Natural killer cell (primary cell): ENCODE results near the gene TDG. TPM values are rescaled to one million over a fixed set of nuclear protein-coding genes. Genes with fewer than 3 reads are reported as not detected.

Experiments used
- ATAC-seq, 3 donors: fragments of 150-1000 bp in 2 of 3; fragments of 200-7000 bp in 1 of 3; cut with Tn5 transposase; 1 replicate in 1 of 3; 2 replicates in 2 of 3; pipeline ENCODE4 v1.10.0; 2021; ENCODE audit warnings: mild to moderate bottlenecking in 2 of 3, moderate library complexity in 2 of 3
- DNase-seq, 2 donors: peaks; one replicate each; pipeline versions ENCODE4 v3.0.0 to v3.0.0-alpha.2; 2013 to 2021; ENCODE audit warnings: mixed read lengths in 1 of 2
- H3K27ac ChIP-seq: one replicate; pipeline ENCODE4 v1.5.1; 2013; ENCODE audit warnings: mild to moderate bottlenecking, low read length
- H3K27me3 ChIP-seq: one replicate; pipeline ENCODE4 v1.6.1; 2013; ENCODE audit warnings: low read length; ENCODE audit not compliant: control insufficient read depth, insufficient read depth
- H3K36me3 ChIP-seq: one replicate; pipeline ENCODE4 v1.6.1; 2013; ENCODE audit warnings: low read length; ENCODE audit not compliant: control insufficient read depth, insufficient read depth
- H3K4me1 ChIP-seq: one replicate; pipeline ENCODE4 v1.6.1; 2013; ENCODE audit warnings: low read length; ENCODE audit not compliant: control insufficient read depth, insufficient read depth
- H3K4me3 ChIP-seq: one replicate; pipeline ENCODE4 v1.5.1; 2013; ENCODE audit warnings: low read length
- H3K9me3 ChIP-seq: one replicate; pipeline ENCODE4 v1.6.1; 2013; ENCODE audit warnings: low read length; ENCODE audit not compliant: control insufficient read depth, insufficient read depth
- H3K27ac Mint-ChIP-seq, 2 donors: one replicate each; pipeline ENCODE4 v1.8.0; 2022; ENCODE audit warnings: mild to moderate bottlenecking in 2 of 2, mixed read lengths in 2 of 2, moderate library complexity in 1 of 2
- H3K27me3 Mint-ChIP-seq, 2 donors: one replicate each; pipeline ENCODE4 v1.8.0; 2022; ENCODE audit warnings: low read depth in 2 of 2, mixed read lengths in 2 of 2
- H3K36me3 Mint-ChIP-seq: one replicate; pipeline ENCODE4 v1.8.0; 2022; ENCODE audit warnings: mixed read lengths
- H3K4me1 Mint-ChIP-seq, 2 donors: one replicate each; pipeline ENCODE4 v1.8.0; 2022; ENCODE audit warnings: mixed read lengths in 2 of 2
- H3K4me3 Mint-ChIP-seq: one replicate; pipeline ENCODE4 v1.8.0; 2022; ENCODE audit warnings: mild to moderate bottlenecking, moderate library complexity, mixed read lengths
- H3K9me3 Mint-ChIP-seq, 2 donors: one replicate each; pipeline ENCODE4 v1.8.0; 2022; ENCODE audit warnings: mixed read lengths in 2 of 2
- WGBS: methylation state at CpG from one replicate; pipeline ENCODE4 v1.1.7; 2013; ENCODE audit warnings: missing lambda C conversion rate; ENCODE audit not compliant: insufficient coverage; 5-methylcytosine and 5-hydroxymethylcytosine counted together
- intact Hi-C: fragments of 100-400 bp; cut with micrococcal nuclease; formaldehyde crosslinking; loops from one replicate; pipeline ENCODE4 v1.14.2; 2022
- total RNA-seq, 4 donors: library from RNA; stranded (reverse); fragments of 120-200 nt in 1 of 4; gene quantifications; one replicate each; pipeline versions ENCODE4 v1.2.3 to v1.2.4, GENCODE V29; 2013 to 2022
- TF ChIP-seq, protein P1 (sequence below): fragments of 200-600 bp; IDR thresholded peaks from one replicate; pipeline ENCODE4 v1.8.0; 2022; ENCODE audit warnings: antibody characterized with exemption

Gene TDG
- total RNA-seq, 3 donors from 2014 or later (not counting 1 experiment from before 2014, with no cell fraction given): 28.2 to 28.7 (median 28.7) TPM

DNA sequence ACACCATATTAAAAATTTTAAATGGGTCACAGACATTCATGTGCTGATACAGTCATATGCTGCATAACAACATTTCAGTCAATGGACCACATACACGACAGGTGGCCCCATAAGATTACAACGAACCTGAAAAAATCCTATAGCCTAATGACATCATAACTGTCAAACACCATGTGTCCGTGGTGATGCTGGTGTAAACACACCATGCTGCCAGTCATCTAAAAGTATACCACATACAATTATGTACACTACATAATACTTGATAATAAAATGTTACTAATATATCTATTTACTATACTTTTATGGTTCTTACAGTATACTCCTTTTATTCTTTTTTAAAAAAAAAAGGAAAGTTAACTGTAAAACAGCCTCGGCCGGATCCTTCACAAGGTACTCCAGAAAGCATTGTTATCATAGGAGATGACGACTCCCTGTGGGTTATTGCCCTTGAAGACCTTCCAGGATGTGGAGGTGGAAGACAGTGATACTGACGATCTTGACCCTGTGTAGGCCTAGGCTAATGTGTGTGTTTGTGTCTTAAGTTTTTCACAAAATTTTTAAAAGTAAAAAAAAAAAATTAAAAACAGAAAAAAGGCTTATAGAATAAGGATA, 5.0 kb upstream of the TDG start:
- Mint-ChIP-seq H3K36me3 (no peaks in the 10 kb centered on the region), H3K27me3 (no peaks in the 10 kb centered on the region), H3K4me1 (peaks cover 31% of the 10 kb centered on the region in 2 donors), H3K9me3 (no peaks in the 10 kb centered on the region), H3K27ac (no peak overlapping the region), H3K4me3 (no peak overlapping the region)
- Histone ChIP-seq H3K9me3 (no peaks in the 10 kb centered on the region), H3K4me3 (no peak overlapping the region), H3K27ac (no peak overlapping the region), H3K27me3 (no peaks in the 10 kb centered on the region), H3K4me1 (peaks cover 21% of the 10 kb centered on the region), H3K36me3 (no peaks in the 10 kb centered on the region)
- intact Hi-C loops: no loop called here
- DNase-seq (no peak), ATAC-seq (no peak)
- TF ChIP-seq, protein P1, sequence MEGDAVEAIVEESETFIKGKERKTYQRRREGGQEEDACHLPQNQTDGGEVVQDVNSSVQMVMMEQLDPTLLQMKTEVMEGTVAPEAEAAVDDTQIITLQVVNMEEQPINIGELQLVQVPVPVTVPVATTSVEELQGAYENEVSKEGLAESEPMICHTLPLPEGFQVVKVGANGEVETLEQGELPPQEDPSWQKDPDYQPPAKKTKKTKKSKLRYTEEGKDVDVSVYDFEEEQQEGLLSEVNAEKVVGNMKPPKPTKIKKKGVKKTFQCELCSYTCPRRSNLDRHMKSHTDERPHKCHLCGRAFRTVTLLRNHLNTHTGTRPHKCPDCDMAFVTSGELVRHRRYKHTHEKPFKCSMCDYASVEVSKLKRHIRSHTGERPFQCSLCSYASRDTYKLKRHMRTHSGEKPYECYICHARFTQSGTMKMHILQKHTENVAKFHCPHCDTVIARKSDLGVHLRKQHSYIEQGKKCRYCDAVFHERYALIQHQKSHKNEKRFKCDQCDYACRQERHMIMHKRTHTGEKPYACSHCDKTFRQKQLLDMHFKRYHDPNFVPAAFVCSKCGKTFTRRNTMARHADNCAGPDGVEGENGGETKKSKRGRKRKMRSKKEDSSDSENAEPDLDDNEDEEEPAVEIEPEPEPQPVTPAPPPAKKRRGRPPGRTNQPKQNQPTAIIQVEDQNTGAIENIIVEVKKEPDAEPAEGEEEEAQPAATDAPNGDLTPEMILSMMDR: no peak
- WGBS: 87% methylated on average over 7 of the region's 7 CpGs

- Histone ChIP-seq H3K9me3 (no peaks in the 10 kb centered on the region), H3K36me3 (no peaks in the 10 kb centered on the region), H3K27ac (no peak overlapping the region), H3K4me3 (no peak overlapping the region), H3K27me3 (no peaks in the 10 kb centered on the region), H3K4me1 (peaks cover 15% of the 10 kb centered on the region)
- no peak for DNase-seq
- intact Hi-C loops: no loop called here
- H3K36me3 Mint-ChIP-seq: no peaks in the 10 kb centered on the region
- H3K27ac Mint-ChIP-seq: peak overlapping the region; percentile 42 to 43
- TF ChIP-seq, protein P1: no peak
- ATAC-seq: no peak
- no peaks in the 10 kb centered on the region for H3K27me3 Mint-ChIP-seq
- H3K9me3 Mint-ChIP-seq: no peaks in the 10 kb centered on the region
- H3K4me3 Mint-ChIP-seq: no peak overlapping the region
- WGBS: 42% methylated on average over 1 of the region's 1 CpG
- H3K4me1 Mint-ChIP-seq: peaks cover 26 to 28% of the 10 kb centered on the region in 2 donors
These were observed 3.2 kb upstream of the TDG start for GRCh38 chr12:103962493-103962892.

- H3K9me3 Mint-ChIP-seq: no peaks in the 10 kb centered on the region
- peak overlapping the region; percentile 78 for H3K4me3 ChIP-seq
- 63% methylated on average over 2 of the region's 3 CpGs for WGBS
- H3K27me3 ChIP-seq: no peaks in the 10 kb centered on the region
- intact Hi-C loops: loop anchor here (1.0 to 5.0 kb wide), 4 partner anchors 8 to 100 kb away; partner anchors contain the start of genes HCFC2 and HSP90B1
- no peaks in the 10 kb centered on the region for H3K36me3 ChIP-seq
- peaks cover 12% of the 10 kb centered on the region for H3K4me1 ChIP-seq
- ATAC-seq (no peak), DNase-seq (no peak)
- H3K27me3 Mint-ChIP-seq: no peaks in the 10 kb centered on the region
- H3K27ac ChIP-seq: peak overlapping the region; percentile 91
- peaks cover 43 to 48% of the 10 kb centered on the region in 2 donors for H3K4me1 Mint-ChIP-seq
- H3K27ac Mint-ChIP-seq: peak overlapping the region; percentile 97 to 98
- H3K4me3 Mint-ChIP-seq: peak overlapping the region; percentile 99
- no peaks in the 10 kb centered on the region for H3K36me3 Mint-ChIP-seq
- TF ChIP-seq, protein P1: no peak
- no peaks in the 10 kb centered on the region for H3K9me3 ChIP-seq
These were observed 867 bp upstream of the TDG start for GRCh38 chr12:103964805-103965204.

GRCh38 chr12:103965255-103965589, 450 bp upstream of the TDG start:
- intact Hi-C loops: loop anchor here (1.0 to 5.0 kb wide), 4 partner anchors 8 to 100 kb away; partner anchors contain the start of genes HCFC2 and HSP90B1
- Mint-ChIP-seq H3K4me3 (peak overlapping the region; percentile 99), H3K27me3 (no peaks in the 10 kb centered on the region), H3K36me3 (no peaks in the 10 kb centered on the region), H3K27ac (peak overlapping the region; percentile 97 to 98), H3K9me3 (no peaks in the 10 kb centered on the region), H3K4me1 (peaks cover 44 to 49% of the 10 kb centered on the region in 2 donors)
- DNase-seq (no peak), ATAC-seq (no peak)
- Histone ChIP-seq H3K27me3 (no peaks in the 10 kb centered on the region), H3K9me3 (no peaks in the 10 kb centered on the region), H3K36me3 (no peaks in the 10 kb centered on the region), H3K27ac (peak overlapping the region; percentile 91), H3K4me3 (peak overlapping the region; percentile 78), H3K4me1 (peaks cover 12% of the 10 kb centered on the region)
- 0% methylated on average over 2 of the region's 11 CpGs for WGBS
- TF ChIP-seq, protein P1: no peak
